ENCODE measurements around the gene RNF225.
"Not testable (repeated sequence)": the region's sequence is repeated elsewhere in the genome, so short reads cannot be mapped to it uniquely, and the experiment has no call there.

Gene RNF225

DNA sequence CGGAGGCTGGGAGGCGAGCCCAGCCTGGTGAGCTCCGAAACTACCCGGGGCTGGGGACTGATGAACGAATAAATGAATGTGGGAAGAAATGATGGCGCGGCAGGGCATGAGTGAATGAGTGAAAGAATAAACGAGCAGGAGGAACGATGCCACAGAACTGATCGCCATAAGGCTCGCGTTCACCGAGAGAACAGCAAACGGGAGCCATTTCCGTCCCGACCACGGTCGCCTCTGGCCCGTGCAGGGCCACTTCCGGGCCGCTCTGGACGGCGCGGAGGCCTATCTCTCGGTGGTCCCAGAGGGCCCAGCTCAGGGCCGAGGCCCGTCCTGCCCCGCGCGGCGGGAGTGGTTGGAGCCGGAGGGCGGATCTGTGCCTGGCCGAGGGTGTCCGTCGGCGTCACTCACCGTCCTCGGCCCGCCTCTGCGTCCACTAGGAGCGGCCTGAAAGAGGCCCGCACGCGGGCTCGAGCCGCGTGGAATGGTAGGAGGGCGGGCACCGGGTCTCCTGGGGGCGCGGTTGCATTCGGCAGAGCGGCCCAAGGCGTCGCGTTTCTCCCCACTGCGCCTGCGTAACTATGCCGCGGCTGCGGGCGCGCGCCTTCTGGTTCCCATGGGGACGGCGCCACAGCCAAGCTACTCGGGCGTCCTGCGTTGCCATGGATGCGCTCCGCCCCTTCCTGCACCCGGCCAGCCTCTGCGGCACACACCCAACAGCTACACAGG is 33.0 kb upstream of the RNF225 start, which contains the start of gene ZNF497:
Gene ZNF497 (minus strand): TSS at position 480 of the 723 bp plus-strand sequence. CDS start 5,116 bp downstream, outside the sequence.
- DNase-seq: peak; percentile 91

- DNase-seq: no peak
Observed at GRCh38 chr19:58364146-58364545, 31.3 kb upstream of the RNF225 start.

GRCh38 chr19:58366585-58367430 is 28.6 kb upstream of the RNF225 start:
- no peak for DNase-seq

DNA sequence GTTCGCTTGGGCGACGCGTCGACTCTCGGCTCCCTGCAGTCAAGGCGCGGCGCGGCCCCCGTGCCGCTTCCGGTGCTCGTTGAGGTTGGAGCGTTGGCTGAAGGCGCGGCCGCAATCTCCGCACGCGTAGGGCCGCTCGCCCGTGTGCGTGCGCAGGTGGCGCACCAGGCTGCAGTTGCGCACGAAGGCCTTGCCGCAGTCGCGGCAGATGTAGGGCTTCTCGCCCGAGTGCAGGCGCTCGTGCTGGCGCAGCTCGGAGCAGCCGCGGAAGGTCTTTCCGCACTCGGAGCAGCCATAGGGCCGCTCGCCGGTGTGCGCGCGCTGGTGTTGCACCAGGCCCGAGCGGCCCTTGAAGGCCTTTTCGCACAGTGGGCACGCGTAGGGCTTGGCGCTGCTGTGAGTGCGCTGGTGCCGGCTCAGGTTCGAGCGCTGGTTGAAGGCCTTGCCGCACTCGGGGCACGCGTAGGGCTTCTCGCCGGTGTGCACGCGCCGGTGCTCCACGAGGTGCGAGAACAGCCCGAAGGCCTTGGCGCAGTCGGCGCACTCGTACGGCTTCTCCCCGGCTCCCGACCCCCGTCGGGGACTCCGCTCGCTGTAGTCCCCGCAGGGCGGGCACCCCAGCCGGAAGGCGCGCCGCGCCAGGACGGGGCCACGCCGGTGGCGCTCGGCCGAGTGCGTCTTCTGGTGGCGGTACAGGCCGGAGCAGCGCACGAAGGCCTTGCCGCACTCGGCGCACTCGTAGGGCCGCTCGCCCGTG is 27.6 kb upstream of the RNF225 start:
- no peak for DNase-seq

GRCh38 chr19:58368561-58369360 is 26.7 kb upstream of the RNF225 start:
- no peak for DNase-seq

- DNase-seq: no peak
Observed at GRCh38 chr19:58372311-58373133, 22.9 kb upstream of the RNF225 start.

GRCh38 chr19:58374200-58374599 is 21.3 kb upstream of the RNF225 start:
- no peak for DNase-seq

GRCh38 chr19:58376724-58377123 is 18.7 kb upstream of the RNF225 start:
- not testable (repeated sequence) for DNase-seq

DNA sequence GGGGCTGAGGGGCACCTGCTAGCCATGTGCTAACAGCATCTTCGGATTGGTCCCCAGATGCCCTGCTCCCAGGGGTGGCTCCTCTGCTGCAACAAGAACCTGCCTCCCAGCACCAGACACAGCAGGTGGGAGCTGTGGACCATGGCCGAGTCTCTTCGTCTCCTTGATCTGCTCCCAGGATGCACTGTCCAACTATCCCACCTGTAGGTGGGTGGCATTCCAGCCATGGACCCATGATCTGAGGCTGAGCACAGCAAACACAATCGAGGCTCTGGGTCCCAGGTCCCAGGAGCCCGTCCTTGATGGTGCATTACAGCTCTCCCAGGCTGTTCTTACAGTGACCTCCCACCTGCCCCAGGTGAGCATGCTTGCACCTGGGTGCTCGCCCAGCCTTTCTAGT is 16.2 kb upstream of the RNF225 start:
- DNase-seq: no peak

- DNase-seq: no peak
Observed at GRCh38 chr19:58380037-58380661, 15.3 kb upstream of the RNF225 start.

DNA sequence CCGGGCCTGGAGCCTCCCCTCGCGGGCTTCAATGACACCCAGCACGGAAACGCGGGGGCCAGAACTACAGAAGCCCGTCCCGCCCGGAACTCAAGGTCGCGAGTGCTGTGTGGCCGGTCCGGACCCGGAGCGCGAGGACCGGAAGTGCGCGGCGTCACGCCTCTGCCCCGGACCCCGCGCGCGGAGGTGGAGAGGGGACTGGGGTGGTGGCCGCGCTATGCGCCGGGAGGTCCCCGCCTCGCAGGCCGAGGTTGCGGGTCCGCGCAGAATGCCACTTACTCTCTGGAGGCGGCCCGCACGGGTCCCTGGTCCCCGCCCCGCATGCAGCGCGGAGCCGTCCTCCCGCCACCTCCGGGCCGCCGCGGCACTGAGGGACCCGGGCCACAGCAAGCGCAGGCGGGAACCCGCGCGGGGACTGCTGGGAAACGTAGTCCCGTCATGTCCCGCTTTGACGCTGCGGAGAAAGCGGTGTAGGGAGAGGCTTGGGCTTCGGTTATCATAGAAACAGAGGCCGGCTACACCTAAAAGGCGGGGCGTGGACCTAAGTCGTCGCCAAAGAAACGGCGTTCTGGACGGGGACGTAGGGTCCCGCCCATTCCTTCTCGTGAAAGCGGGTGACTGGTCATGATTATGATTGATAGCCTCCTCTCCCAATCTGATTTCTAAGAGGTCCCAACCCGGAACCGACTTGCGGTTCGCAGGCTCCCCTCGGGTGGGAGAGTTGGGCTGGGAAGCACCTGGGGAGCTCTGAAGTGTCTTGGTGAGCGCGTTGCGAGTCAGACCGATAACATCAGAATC is 14.6 kb upstream of the RNF225 start, which contains the start of gene ZNF837:
Gene ZNF837 (minus strand): TSS at position 369 of the 798 bp plus-strand sequence. CDS start 11,698 bp downstream, outside the sequence.
- DNase-seq: peak; percentile 99

GRCh38 chr19:58381460-58382212 is 13.8 kb upstream of the RNF225 start:
- no peak for DNase-seq

DNA sequence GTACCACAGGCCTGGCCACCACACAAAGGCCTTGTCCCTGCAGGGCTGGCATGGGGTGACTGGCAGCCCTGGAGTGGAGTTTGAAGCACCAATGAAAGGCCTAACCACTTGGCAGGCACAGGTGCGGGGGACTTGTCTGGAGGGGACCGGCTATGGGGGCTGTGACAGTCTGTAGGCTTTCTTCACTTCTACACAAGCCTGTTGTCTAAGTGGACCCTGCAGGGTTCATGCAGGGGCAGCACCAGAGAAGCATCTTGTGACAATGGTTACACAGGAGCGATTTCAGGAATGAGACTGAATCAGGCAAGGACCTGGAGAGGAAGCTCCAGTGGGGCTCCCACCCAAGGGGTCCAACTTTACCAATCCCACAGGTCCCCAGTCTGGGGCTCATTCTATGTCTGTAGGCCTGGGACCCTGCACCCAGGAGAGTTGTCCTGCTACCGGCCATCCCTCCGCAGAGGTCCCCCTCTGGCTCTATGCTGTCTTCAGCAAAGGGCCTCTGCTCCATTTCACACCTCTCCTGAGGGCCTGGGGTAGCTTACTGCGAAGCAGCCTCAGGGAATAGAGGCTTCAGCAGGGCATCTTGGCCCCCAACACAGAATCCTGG is 12.4 kb upstream of the RNF225 start:
- no peak for DNase-seq

- no peak for DNase-seq
Observed at GRCh38 chr19:58385313-58385890, 10.1 kb upstream of the RNF225 start.

DNA sequence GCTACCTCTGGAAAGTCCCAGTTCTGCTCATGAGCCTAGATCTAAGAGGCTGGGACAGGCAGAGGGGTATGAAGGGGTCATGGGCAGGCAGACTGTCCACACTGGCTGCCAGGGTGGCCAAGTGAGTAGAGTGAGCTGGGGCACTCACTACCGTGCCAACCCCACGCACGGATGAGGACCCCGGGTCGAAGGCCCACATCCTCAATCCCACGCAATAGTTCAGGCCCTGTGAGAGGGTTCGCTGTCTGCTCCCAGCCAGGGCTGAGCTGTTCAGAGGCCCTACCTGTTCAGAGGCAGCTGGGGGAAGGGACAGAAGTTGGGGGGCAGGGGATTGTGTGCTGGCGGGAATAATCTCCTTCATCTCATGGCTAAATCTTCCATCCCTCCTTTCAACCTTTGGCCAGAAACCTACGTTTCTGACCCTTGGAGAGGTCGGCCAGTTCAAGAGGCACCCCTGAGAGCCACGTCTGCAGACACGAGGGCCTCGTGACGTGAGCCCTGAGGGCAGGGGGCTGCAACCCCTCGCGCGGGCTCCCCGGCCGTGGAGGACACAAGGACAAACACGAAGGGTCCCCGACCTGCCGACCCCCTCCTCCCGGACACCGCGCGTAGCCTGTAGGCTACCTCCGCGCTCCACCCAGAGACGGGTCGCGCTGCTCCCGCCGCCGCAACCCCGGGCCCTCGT is 9.4 kb upstream of the RNF225 start:
- no peak for DNase-seq

- peak; percentile 98 for DNase-seq
Observed at GRCh38 chr19:58386576-58387337, 8.7 kb upstream of the RNF225 start, which contains the start of gene RPS5. Gene RPS5, plus strand, starts transcription at chr19:58387269. Its CDS starts 869 bp downstream, at chr19:58388138.
